NT2/D1 (cell line): Measurements from ENCODE around the gene ICA1.

Experiments
- DNase-seq: peaks from one replicate; pipeline ENCODE4 v3.0.0-alpha.2; 2011; ENCODE audit warnings: low read depth, low spot score
- H3K27me3 ChIP-seq: 2 replicates; pipeline ENCODE4 v1.6.0; 2011; ENCODE audit warnings: mild to moderate bottlenecking; ENCODE audit not compliant: insufficient read length, insufficient read depth
- H3K36me3 ChIP-seq: 2 replicates; pipeline ENCODE4 v1.6.1; 2011; ENCODE audit warnings: mild to moderate bottlenecking, low read length, mixed read lengths; ENCODE audit not compliant: insufficient read depth, insufficient read length
- H3K4me1 ChIP-seq: 2 replicates; pipeline ENCODE4 v1.5.1; 2011; ENCODE audit not compliant: insufficient read depth, insufficient read length
- H3K4me3 ChIP-seq: 2 replicates; pipeline ENCODE4 v1.5.1; 2011; ENCODE audit warnings: low read depth; ENCODE audit not compliant: insufficient read length
- H3K9ac ChIP-seq: 2 replicates; pipeline ENCODE4 v1.6.0; 2011; ENCODE audit warnings: low read depth; ENCODE audit not compliant: insufficient read length
- H3K9me3 ChIP-seq: 2 replicates; pipeline ENCODE4 v1.5.1; 2011; ENCODE audit warnings: mild to moderate bottlenecking, low read length; ENCODE audit not compliant: insufficient read depth
- SUZ12 ChIP-seq: IDR thresholded peaks from 2 replicates; pipeline ENCODE4 v1.6.1; 2011; ENCODE audit not compliant: insufficient read length, insufficient read depth; ENCODE audit errors: extremely low read depth
- YY1 ChIP-seq: IDR thresholded peaks from 2 replicates; pipeline ENCODE4 v1.6.1; 2011; ENCODE audit not compliant: insufficient read length, insufficient read depth
- ZNF274 ChIP-seq: IDR thresholded peaks from 2 replicates; pipeline ENCODE4 v1.6.1; 2011; ENCODE audit warnings: mild to moderate bottlenecking, low read depth, low read length

ICA1 gene

GRCh38 chr7:8205537-8205936 lies 56.4 kb downstream of the ICA1 start:
- Histone ChIP-seq H3K9me3 (no peaks in the 10 kb centered on the region), H3K4me1 (peaks cover 4% of the 10 kb centered on the region), H3K4me3 (no peak overlapping the region), H3K36me3 (no peaks in the 10 kb centered on the region), H3K9ac (no peak overlapping the region), H3K27me3 (no peaks in the 10 kb centered on the region)
- no peak for DNase-seq
- no peak for TF ChIP-seq ZNF274
- TF ChIP-seq YY1: no peak
- TF ChIP-seq SUZ12: no peak

- H3K27me3 ChIP-seq: no peaks in the 10 kb centered on the region
- no peak for DNase-seq
Measured at GRCh38 chr7:8205031-8205387, 57.0 kb downstream of the ICA1 start.

GRCh38 chr7:8204339-8205030 lies 57.5 kb downstream of the ICA1 start:
- Histone ChIP-seq H3K4me1 (no peaks in the 10 kb centered on the region), H3K36me3 (no peaks in the 10 kb centered on the region), H3K9ac (no peak overlapping the region), H3K4me3 (no peak overlapping the region), H3K27me3 (no peaks in the 10 kb centered on the region), H3K9me3 (no peaks in the 10 kb centered on the region)
- DNase-seq: no peak
- no peak for TF ChIP-seq SUZ12
- TF ChIP-seq ZNF274: no peak
- no peak for TF ChIP-seq YY1

More at GRCh38 chr7:8205031-8205387, 57.0 kb downstream of the ICA1 start:
- Histone ChIP-seq H3K36me3 (no peaks in the 10 kb centered on the region), H3K9me3 (no peaks in the 10 kb centered on the region), H3K4me3 (no peak overlapping the region), H3K4me1 (peaks cover 4% of the 10 kb centered on the region), H3K9ac (no peak overlapping the region)
- no peak for TF ChIP-seq ZNF274
- TF ChIP-seq SUZ12: no peak
- no peak for TF ChIP-seq YY1

- no peaks in the 10 kb centered on the region for H3K27me3 ChIP-seq
- H3K9me3 ChIP-seq: no peaks in the 10 kb centered on the region
- DNase-seq: no peak
- TF ChIP-seq SUZ12: no peak
- no peak for TF ChIP-seq YY1
- TF ChIP-seq ZNF274: no peak
- no peaks in the 10 kb centered on the region for H3K36me3 ChIP-seq
- no peak overlapping the region for H3K4me3 ChIP-seq
- H3K9ac ChIP-seq: no peak overlapping the region
- no peaks in the 10 kb centered on the region for H3K4me1 ChIP-seq
Measured at GRCh38 chr7:8201846-8202441, 60.0 kb downstream of the ICA1 start.

GRCh38 chr7:8200717-8201116 lies 61.2 kb downstream of the ICA1 start:
- no peak for TF ChIP-seq SUZ12
- TF ChIP-seq ZNF274: no peak
- no peak for TF ChIP-seq YY1
- no peaks in the 10 kb centered on the region for H3K9me3 ChIP-seq
- no peak for DNase-seq

GRCh38 chr7:8200316-8200715 lies 61.7 kb downstream of the ICA1 start:
- no peaks in the 10 kb centered on the region for H3K36me3 ChIP-seq
- H3K9me3 ChIP-seq: no peaks in the 10 kb centered on the region
- H3K4me3 ChIP-seq: no peak overlapping the region
- no peak for DNase-seq
- no peak overlapping the region for H3K9ac ChIP-seq
- no peak for TF ChIP-seq YY1
- TF ChIP-seq ZNF274: no peak
- TF ChIP-seq SUZ12: no peak
- H3K4me1 ChIP-seq: no peaks in the 10 kb centered on the region
- no peaks in the 10 kb centered on the region for H3K27me3 ChIP-seq

More at GRCh38 chr7:8200717-8201116, 61.2 kb downstream of the ICA1 start:
- no peaks in the 10 kb centered on the region for H3K36me3 ChIP-seq
- no peak overlapping the region for H3K4me3 ChIP-seq
- no peaks in the 10 kb centered on the region for H3K4me1 ChIP-seq
- no peaks in the 10 kb centered on the region for H3K27me3 ChIP-seq
- H3K9ac ChIP-seq: no peak overlapping the region

- no peak for TF ChIP-seq SUZ12
- TF ChIP-seq YY1: no peak
- no peak for TF ChIP-seq ZNF274
Measured at GRCh38 chr7:8197994-8198698, 63.8 kb downstream of the ICA1 start.

More at GRCh38 chr7:8197994-8198698, 63.8 kb downstream of the ICA1 start:
- H3K36me3 ChIP-seq: no peaks in the 10 kb centered on the region
- H3K27me3 ChIP-seq: no peaks in the 10 kb centered on the region
- H3K4me1 ChIP-seq: no peaks in the 10 kb centered on the region
- no peaks in the 10 kb centered on the region for H3K9me3 ChIP-seq
- H3K9ac ChIP-seq: no peak overlapping the region
- no peak for DNase-seq
- no peak overlapping the region for H3K4me3 ChIP-seq
